Nephron progenitor cell (in vitro differentiated cells): ENCODE results near the gene XRRA1.
A peak's percentile ranks its signal among the peaks of the same experiment; 100 is the strongest.

Experiments
- DNase-seq: peaks from one replicate; pipeline ENCODE4 v3.0.0; 2021
- H3K27ac Mint-ChIP-seq: 2 replicates; pipeline ENCODE4 v1.8.0; 2021; ENCODE audit warnings: mild to moderate bottlenecking, moderate library complexity, mixed read lengths
- H3K27me3 Mint-ChIP-seq: 2 replicates; pipeline ENCODE4 v1.8.0; 2021; ENCODE audit warnings: mild to moderate bottlenecking, low read depth, mixed read lengths; ENCODE audit not compliant: poor library complexity
- H3K36me3 Mint-ChIP-seq: 2 replicates; pipeline ENCODE4 v1.8.0; 2021; ENCODE audit warnings: low read depth, mixed read lengths
- H3K4me1 Mint-ChIP-seq: 2 replicates; pipeline ENCODE4 v1.8.0; 2021; ENCODE audit warnings: mixed read lengths
- H3K4me3 Mint-ChIP-seq: 2 replicates; pipeline ENCODE4 v1.8.0; 2021; ENCODE audit warnings: mild to moderate bottlenecking, moderate library complexity, mixed read lengths
- H3K9me3 Mint-ChIP-seq: 2 replicates; pipeline ENCODE4 v1.8.0; 2021; ENCODE audit warnings: mild to moderate bottlenecking, moderate library complexity, mixed read lengths
- CTCF ChIP-seq: fragments of 200-600 bp; sonication (generic); IDR thresholded peaks from 2 replicates; pipeline ENCODE4 v1.5.0; 2021; ENCODE audit warnings: antibody characterized with exemption

Gene XRRA1

GRCh38 chr11:74954199-74954598 lies 5.3 kb upstream of the XRRA1 start:
- Mint-ChIP-seq H3K27me3 (no peaks in the 10 kb centered on the region), H3K4me1 (peaks cover 25% of the 10 kb centered on the region)
- DNase-seq, result no peak

GRCh38 chr11:74953451-74953850 lies 4.6 kb upstream of the XRRA1 start:
- H3K9me3 Mint-ChIP-seq, result peaks cover 11% of the 10 kb centered on the region
- no peak for TF ChIP-seq CTCF
- H3K27ac Mint-ChIP-seq, result no peak overlapping the region

More at GRCh38 chr11:74954199-74954598, 5.3 kb upstream of the XRRA1 start:
- Mint-ChIP-seq H3K4me3 (no peak overlapping the region), H3K36me3 (peaks cover 62% of the 10 kb centered on the region), H3K9me3 (peaks cover 11% of the 10 kb centered on the region), H3K27ac (no peak overlapping the region)
- no peak for TF ChIP-seq CTCF

DNA sequence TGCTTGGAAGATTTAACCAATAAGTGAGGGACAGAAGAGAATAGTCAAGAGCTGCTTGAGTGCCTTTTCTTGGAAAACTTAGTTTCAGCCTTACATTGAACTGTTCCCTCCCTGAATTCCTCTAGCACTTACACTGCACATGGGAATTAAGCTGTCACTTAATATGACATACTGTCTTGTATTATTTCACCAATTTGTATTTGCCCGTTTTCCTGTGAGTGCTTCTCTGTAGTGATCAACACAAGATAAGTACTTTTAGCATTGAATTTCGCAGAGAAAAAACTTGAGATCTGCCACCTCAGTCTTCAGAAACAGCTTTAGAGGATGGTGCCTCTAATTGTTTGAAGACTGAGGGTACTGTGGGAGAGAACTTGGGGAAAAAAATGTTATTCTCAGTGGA lies 3.9 kb upstream of the XRRA1 start:
- H3K4me3 Mint-ChIP-seq, result no peak overlapping the region
- peaks cover 31% of the 10 kb centered on the region for H3K4me1 Mint-ChIP-seq
- no peak for DNase-seq
- H3K27ac Mint-ChIP-seq, result no peak overlapping the region
- H3K9me3 Mint-ChIP-seq, result peaks cover 11% of the 10 kb centered on the region
- TF ChIP-seq CTCF, result no peak
- H3K27me3 Mint-ChIP-seq, result no peaks in the 10 kb centered on the region
- H3K36me3 Mint-ChIP-seq, result peaks cover 62% of the 10 kb centered on the region

More at GRCh38 chr11:74953451-74953850, 4.6 kb upstream of the XRRA1 start:
- Mint-ChIP-seq H3K27me3 (no peaks in the 10 kb centered on the region), H3K4me1 (peaks cover 27% of the 10 kb centered on the region), H3K4me3 (no peak overlapping the region), H3K36me3 (peaks cover 62% of the 10 kb centered on the region)
- DNase-seq, result no peak

DNA sequence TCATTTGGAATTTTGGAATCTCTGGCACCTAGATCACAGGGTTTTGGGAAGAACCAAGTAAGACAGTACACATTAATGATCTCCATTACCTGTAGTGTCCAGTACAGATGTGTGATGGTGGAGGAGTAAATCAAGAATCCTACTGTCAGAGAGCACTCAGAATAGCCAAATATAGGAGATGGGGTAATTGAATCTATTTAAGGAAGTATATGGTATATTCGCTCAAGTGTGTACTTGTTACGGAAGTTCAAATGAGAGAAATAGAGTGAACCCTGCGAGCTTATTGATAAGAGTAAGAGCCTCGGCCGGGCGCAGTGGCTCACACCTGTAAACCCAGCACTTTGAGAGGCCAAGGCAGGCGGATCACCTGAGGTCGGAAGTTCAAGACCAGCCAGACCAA lies 2.3 kb upstream of the XRRA1 start:
- Mint-ChIP-seq H3K4me1 (peaks cover 25% of the 10 kb centered on the region), H3K27me3 (peaks cover 3% of the 10 kb centered on the region), H3K27ac (no peak overlapping the region), H3K9me3 (peaks cover 13% of the 10 kb centered on the region), H3K4me3 (peak overlapping the region; percentile 99), H3K36me3 (peaks cover 54% of the 10 kb centered on the region)
- no peak for DNase-seq
- TF ChIP-seq CTCF, result no peak

DNA sequence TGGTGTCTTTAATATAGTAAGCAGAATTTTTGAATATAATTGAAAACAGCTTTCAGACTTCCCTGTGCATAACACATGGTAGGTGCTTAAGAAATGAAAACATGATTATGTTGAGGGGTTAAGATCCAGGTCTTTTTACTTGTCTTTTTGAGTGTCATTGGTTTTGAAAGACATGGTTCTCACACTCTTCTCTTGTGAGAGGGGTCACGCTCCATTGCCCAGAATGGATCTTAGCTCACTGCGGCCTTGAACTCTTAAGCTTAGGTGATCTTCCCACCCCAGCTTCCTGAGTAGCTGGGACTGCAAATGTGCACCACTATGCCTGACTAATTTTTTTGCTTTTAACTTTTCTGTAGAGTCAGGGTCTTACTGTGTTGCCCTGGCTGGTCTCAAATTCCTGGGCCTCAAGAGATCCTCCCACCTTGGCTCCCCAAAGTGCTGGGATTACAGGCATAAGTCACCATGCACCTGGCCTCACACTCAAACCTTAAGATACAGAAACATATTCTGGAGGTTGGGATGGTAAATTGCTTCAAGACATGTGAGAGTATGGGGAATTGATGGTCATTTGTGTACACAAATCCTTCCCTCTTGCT lies 1.6 kb upstream of the XRRA1 start:
- peak; percentile 22 for DNase-seq
- TF ChIP-seq CTCF, result no peak
- peaks cover 4% of the 10 kb centered on the region for H3K27me3 Mint-ChIP-seq
- peaks cover 23% of the 10 kb centered on the region for H3K4me1 Mint-ChIP-seq
- peaks cover 15% of the 10 kb centered on the region for H3K9me3 Mint-ChIP-seq
- peak overlapping the region; percentile 95 for H3K27ac Mint-ChIP-seq
- peak overlapping the region; percentile 99 for H3K4me3 Mint-ChIP-seq
- H3K36me3 Mint-ChIP-seq, result peaks cover 49% of the 10 kb centered on the region

DNA sequence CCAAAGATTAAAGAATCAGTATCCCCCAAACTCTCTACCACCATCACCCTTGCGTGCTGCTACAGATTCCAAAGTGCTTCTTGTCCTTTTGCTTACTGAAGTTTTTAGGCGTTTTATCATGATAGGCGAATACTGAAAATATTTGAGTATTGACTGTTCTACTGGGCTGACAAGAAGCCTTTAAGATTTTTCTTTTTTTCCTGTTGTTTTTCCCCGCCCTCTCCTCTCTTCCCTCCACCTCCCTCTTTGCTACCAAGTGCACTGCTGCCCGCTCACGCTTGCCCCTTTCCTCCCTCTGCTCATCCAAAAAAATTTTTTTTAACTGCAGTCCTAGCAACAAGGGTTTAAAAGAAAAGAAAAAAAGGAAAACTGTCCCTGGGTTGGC lies 854 bp upstream of the XRRA1 start:
- H3K27ac Mint-ChIP-seq, result peak overlapping the region; percentile 95

More for the DNA sequence above, 854 bp upstream of the XRRA1 start:
- Mint-ChIP-seq H3K27me3 (peaks cover 4% of the 10 kb centered on the region), H3K4me1 (peaks cover 23% of the 10 kb centered on the region), H3K9me3 (peaks cover 11% of the 10 kb centered on the region), H3K4me3 (peak overlapping the region; percentile 99), H3K36me3 (peaks cover 42% of the 10 kb centered on the region)
- no peak for DNase-seq
- no peak for TF ChIP-seq CTCF
